CD14-positive monocyte (primary cell): ENCODE results near the gene AZIN2. TPM values are rescaled to one million over a fixed set of nuclear protein-coding genes. Genes with fewer than 3 reads are reported as not detected.

Source experiments
- DNase-seq, 3 donors: peaks; one replicate each; pipeline ENCODE4 v3.0.0-alpha.2; 2011 to 2022
- H2AFZ ChIP-seq: 2 replicates; pipeline ENCODE4 v1.6.0; 2012; ENCODE audit warnings: mild to moderate bottlenecking, low read depth, low read length, inconsistent platforms; ENCODE audit not compliant: insufficient read depth, poor library complexity, severe bottlenecking
- H3K27ac ChIP-seq, 2 donors: 1 replicate in 1 of 2; 2 replicates in 1 of 2; pipeline ENCODE4 v1.5.1; 2012 to 2013; ENCODE audit warnings: low read length in 2 of 2, control low read depth in 1 of 2, inconsistent platforms in 1 of 2, low read depth in 1 of 2, mild to moderate bottlenecking in 1 of 2
- H3K27me3 ChIP-seq, 2 donors: one replicate each; pipeline versions ENCODE4 v1.6.0 to v1.6.1; 2011 to 2013; ENCODE audit warnings: low read length in 2 of 2; ENCODE audit not compliant: control insufficient read depth in 2 of 2, insufficient read depth in 2 of 2
- H3K36me3 ChIP-seq, 2 donors: replicated peaks in 1 of 2; 1 replicate in 1 of 2; 2 replicates in 1 of 2; pipeline versions ENCODE4 v1.5.1 to v1.6.1; 2012 to 2013; ENCODE audit warnings: low read length in 2 of 2, control low read depth in 1 of 2, inconsistent platforms in 1 of 2, mild to moderate bottlenecking in 1 of 2; ENCODE audit not compliant: insufficient read depth in 2 of 2, control insufficient read depth in 1 of 2
- H3K4me1 ChIP-seq, 2 donors: 1 replicate in 1 of 2; 2 replicates in 1 of 2; pipeline versions ENCODE4 v1.5.1 to v1.6.1; 2012 to 2013; ENCODE audit warnings: low read length in 2 of 2, control low read depth in 1 of 2, inconsistent platforms in 1 of 2, mild to moderate bottlenecking in 1 of 2, moderate library complexity in 1 of 2; ENCODE audit not compliant: insufficient read depth in 2 of 2, control insufficient read depth in 1 of 2
- H3K4me2 ChIP-seq: replicated peaks from 2 replicates; pipeline ENCODE3; 2012; ENCODE audit warnings: low read length, moderate library complexity, mild to moderate bottlenecking; ENCODE audit not compliant: poor library complexity, severe bottlenecking; ENCODE audit errors: extremely low read depth
- H3K4me3 ChIP-seq, 3 experiments: fragments of 200-600 bp in 1 of 3; sonication (generic) in 1 of 3; replicated peaks in 1 of 3; 1 replicate in 2 of 3; 2 replicates in 1 of 3; pipeline ENCODE4 v1.5.1; 2011 to 2013; ENCODE audit warnings: low read length in 3 of 3, mild to moderate bottlenecking in 3 of 3, control low read depth in 2 of 3, low read depth in 2 of 3, inconsistent platforms in 1 of 3, moderate library complexity in 1 of 3
- H3K79me2 ChIP-seq: 2 replicates; pipeline ENCODE4 v1.6.0; 2012; ENCODE audit warnings: mild to moderate bottlenecking, control low read depth, inconsistent platforms, low read length, moderate library complexity; ENCODE audit not compliant: insufficient read depth
- H3K9ac ChIP-seq: 2 replicates; pipeline ENCODE4 v1.6.0; 2017; ENCODE audit warnings: low read length, mild to moderate bottlenecking; ENCODE audit not compliant: insufficient read depth, poor library complexity, severe bottlenecking
- H3K9me3 ChIP-seq, 2 donors: replicated peaks in 1 of 2; 1 replicate in 1 of 2; 2 replicates in 1 of 2; pipeline versions ENCODE4 v1.5.1 to v1.6.1; 2012 to 2013; ENCODE audit warnings: low read length in 2 of 2, control low read depth in 1 of 2; ENCODE audit not compliant: control insufficient read depth in 1 of 2, insufficient read depth in 1 of 2
- H4K20me1 ChIP-seq: 2 replicates; pipeline ENCODE4 v1.6.0; 2012; ENCODE audit warnings: mild to moderate bottlenecking, low read length, control low read depth, moderate library complexity; ENCODE audit not compliant: insufficient read depth
- H3K27ac Mint-ChIP-seq, 7 donors: one replicate each; pipeline ENCODE4 v1.8.0; 2020; ENCODE audit warnings: mild to moderate bottlenecking in 7 of 7, mixed read lengths in 7 of 7, moderate library complexity in 6 of 7, inconsistent platforms in 2 of 7
- H3K27me3 Mint-ChIP-seq, 3 donors: one replicate each; pipeline ENCODE4 v1.8.0; 2021 to 2022; ENCODE audit warnings: low read depth in 3 of 3, mild to moderate bottlenecking in 3 of 3, mixed read lengths in 3 of 3, moderate library complexity in 3 of 3, inconsistent platforms in 1 of 3
- H3K36me3 Mint-ChIP-seq, 2 donors: one replicate each; pipeline ENCODE4 v1.8.0; 2020; ENCODE audit warnings: mixed read lengths in 2 of 2, inconsistent platforms in 1 of 2, mild to moderate bottlenecking in 1 of 2
- H3K4me1 Mint-ChIP-seq: one replicate; pipeline ENCODE4 v1.8.0; 2020; ENCODE audit warnings: mild to moderate bottlenecking, mixed read lengths
- H3K4me3 Mint-ChIP-seq, 2 donors: one replicate each; pipeline ENCODE4 v1.8.0; 2020; ENCODE audit warnings: mild to moderate bottlenecking in 2 of 2, mixed read lengths in 2 of 2, moderate library complexity in 1 of 2
- H3K9me3 Mint-ChIP-seq, 7 donors: one replicate each; pipeline ENCODE4 v1.8.0; 2020 to 2022; ENCODE audit warnings: mixed read lengths in 7 of 7, mild to moderate bottlenecking in 6 of 7, moderate library complexity in 6 of 7, inconsistent platforms in 2 of 7
- WGBS: methylation state at CpG from one replicate; pipeline ENCODE4 v1.1.5; 2013; ENCODE audit warnings: missing lambda C conversion rate; ENCODE audit not compliant: insufficient coverage; 5-methylcytosine and 5-hydroxymethylcytosine counted together
- intact Hi-C, 2 donors: fragments of 100-400 bp; cut with micrococcal nuclease; formaldehyde crosslinking; loops; one replicate each; pipeline versions ENCODE4 v1.15.0 to v1.15.1; 2023
- polyA plus RNA-seq, 3 donors: library from polyadenylated mRNA; depleted of rRNA in 1 of 3; unstranded in 2 of 3; stranded (reverse) in 1 of 3; fragments of 300-500 nt in 2 of 3; fragments of >200 nt in 1 of 3; fragmentation: Illumina TruSeq in 2 of 3; gene quantifications; 1 replicate in 2 of 3; 2 replicates in 1 of 3; pipeline ENCODE4 v1.2.3, GENCODE V29; 2012 to 2021
- TF ChIP-seq, protein P1 (sequence below): fragments of 200-600 bp; IDR thresholded peaks from one replicate; pipeline ENCODE4 v1.8.0; 2022; ENCODE audit warnings: antibody characterized with exemption, mild to moderate bottlenecking

The AZIN2 gene
- polyA plus RNA-seq, 3 donors: 0.03 to 0.89 TPM; not detected in 1

DNA sequence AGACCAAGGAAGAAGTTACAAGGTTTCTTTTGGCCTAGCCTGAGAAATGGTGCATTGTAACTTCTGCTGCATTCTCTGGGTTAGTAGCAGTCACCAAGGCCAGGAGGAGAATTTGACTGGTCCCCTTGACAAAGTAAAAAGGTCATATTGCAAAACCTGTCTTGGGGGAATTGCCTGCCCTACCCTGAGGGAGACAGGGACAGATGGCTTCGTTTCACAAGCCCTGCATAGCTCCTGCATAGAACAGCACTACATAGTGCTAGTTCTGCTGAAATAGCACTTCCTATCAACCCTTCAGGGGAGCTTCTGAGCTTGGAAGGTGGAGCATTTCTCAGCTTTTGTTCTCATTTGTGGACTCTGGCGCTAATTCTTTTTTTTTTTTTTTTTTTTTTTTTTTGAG lies 23.9 kb upstream of the AZIN2 start:
- H2AFZ ChIP-seq: no peak overlapping the region
- Mint-ChIP-seq H3K36me3 (no peaks in the 10 kb centered on the region), H3K4me1 (peaks cover 28% of the 10 kb centered on the region), H3K27me3 (peaks cover 0 to 2% (median 0%) of the 10 kb centered on the region in 3 donors), H3K9me3 (peaks cover 0 to 7% (median 3%) of the 10 kb centered on the region in 7 donors), H3K27ac (peak overlapping the region in 1 of 7 donors; percentile 57), H3K4me3 (no peak overlapping the region)
- H3K79me2 ChIP-seq: no peaks in the 10 kb centered on the region
- peaks cover 18 to 19% of the 10 kb centered on the region in 2 donors for H3K4me1 ChIP-seq
- TF ChIP-seq, protein P1, sequence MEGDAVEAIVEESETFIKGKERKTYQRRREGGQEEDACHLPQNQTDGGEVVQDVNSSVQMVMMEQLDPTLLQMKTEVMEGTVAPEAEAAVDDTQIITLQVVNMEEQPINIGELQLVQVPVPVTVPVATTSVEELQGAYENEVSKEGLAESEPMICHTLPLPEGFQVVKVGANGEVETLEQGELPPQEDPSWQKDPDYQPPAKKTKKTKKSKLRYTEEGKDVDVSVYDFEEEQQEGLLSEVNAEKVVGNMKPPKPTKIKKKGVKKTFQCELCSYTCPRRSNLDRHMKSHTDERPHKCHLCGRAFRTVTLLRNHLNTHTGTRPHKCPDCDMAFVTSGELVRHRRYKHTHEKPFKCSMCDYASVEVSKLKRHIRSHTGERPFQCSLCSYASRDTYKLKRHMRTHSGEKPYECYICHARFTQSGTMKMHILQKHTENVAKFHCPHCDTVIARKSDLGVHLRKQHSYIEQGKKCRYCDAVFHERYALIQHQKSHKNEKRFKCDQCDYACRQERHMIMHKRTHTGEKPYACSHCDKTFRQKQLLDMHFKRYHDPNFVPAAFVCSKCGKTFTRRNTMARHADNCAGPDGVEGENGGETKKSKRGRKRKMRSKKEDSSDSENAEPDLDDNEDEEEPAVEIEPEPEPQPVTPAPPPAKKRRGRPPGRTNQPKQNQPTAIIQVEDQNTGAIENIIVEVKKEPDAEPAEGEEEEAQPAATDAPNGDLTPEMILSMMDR: no peak
- no peaks in the 10 kb centered on the region for H3K36me3 ChIP-seq
- H4K20me1 ChIP-seq: no peaks in the 10 kb centered on the region
- H3K4me2 ChIP-seq: no peak overlapping the region
- no peak overlapping the region for H3K4me3 ChIP-seq
- H3K27ac ChIP-seq: no peak overlapping the region
- peaks cover 3% of the 10 kb centered on the region in 2 donors for H3K9me3 ChIP-seq
- WGBS: no CpG with 5 or more reads among the region's 2 CpGs
- DNase-seq: no peak
- intact Hi-C loops: loop anchor here in 1 of 2 donors (10.0 kb wide), 2 partner anchors 52 to 122 kb away; no protein-coding TSS in a partner anchor
- H3K9ac ChIP-seq: no peak overlapping the region
- no peaks in the 10 kb centered on the region for H3K27me3 ChIP-seq

DNA sequence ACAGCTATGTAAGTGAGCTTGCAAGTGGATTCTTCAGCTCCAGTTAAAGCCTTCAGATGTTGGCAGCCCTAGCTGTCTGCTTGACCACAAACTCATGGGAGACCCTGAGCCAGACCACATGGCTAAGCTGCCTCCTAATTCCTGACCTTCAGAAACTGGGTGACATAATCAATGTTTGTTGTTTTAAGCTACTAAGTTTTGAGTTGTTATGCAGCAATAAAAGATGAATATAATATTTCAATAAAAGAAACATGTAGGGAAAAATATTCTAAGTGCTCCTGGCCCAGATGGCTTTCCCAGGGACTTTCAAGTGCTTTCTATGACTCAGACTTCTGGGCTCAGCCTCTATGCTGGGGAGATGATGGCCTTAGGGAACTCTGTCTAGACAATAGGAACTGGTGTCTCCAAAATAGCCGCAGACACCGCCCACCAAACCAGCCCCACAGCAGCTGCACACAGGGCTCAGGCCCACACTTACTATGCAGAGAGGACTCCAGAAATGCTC lies 20.3 kb upstream of the AZIN2 start:
- H3K79me2 ChIP-seq: no peaks in the 10 kb centered on the region

More for the DNA sequence above, 20.3 kb upstream of the AZIN2 start:
- no peak overlapping the region for H3K4me2 ChIP-seq
- peaks cover 29 to 40% (median 38%) of the 10 kb centered on the region in 7 donors for H3K9me3 Mint-ChIP-seq
- no peak overlapping the region for H3K27ac Mint-ChIP-seq
- H3K4me1 Mint-ChIP-seq: peaks cover 20% of the 10 kb centered on the region
- H3K4me3 ChIP-seq: no peak overlapping the region
- H3K36me3 Mint-ChIP-seq: peaks cover 0 to 8% of the 10 kb centered on the region in 2 donors
- no peak overlapping the region for H3K4me3 Mint-ChIP-seq
- no peak overlapping the region for H3K27ac ChIP-seq
- peaks cover 12 to 13% of the 10 kb centered on the region in 2 donors for H3K4me1 ChIP-seq
- WGBS: 92% methylated on average over 2 of the region's 2 CpGs
- DNase-seq: peak in 1 of 3 donors; percentile 27
- H3K36me3 ChIP-seq: no peaks in the 10 kb centered on the region
- H2AFZ ChIP-seq: no peak overlapping the region
- no peak overlapping the region for H3K9ac ChIP-seq
- peaks cover 0 to 3% (median 3%) of the 10 kb centered on the region in 3 donors for H3K27me3 Mint-ChIP-seq
- peaks cover 34 to 38% of the 10 kb centered on the region in 2 donors for H3K9me3 ChIP-seq
- intact Hi-C loops: no loop called here
- TF ChIP-seq, protein P1: no peak
- no peaks in the 10 kb centered on the region for H4K20me1 ChIP-seq
- H3K27me3 ChIP-seq: no peaks in the 10 kb centered on the region
